GM18517 (cell line): ENCODE measurements around the gene TCHH.
"Not testable (repeated sequence)": the region's sequence is repeated elsewhere in the genome, so short reads cannot be mapped to it uniquely, and the experiment has no call there.

Experiments used
- ATAC-seq: cut with Tn5 transposase; IDR thresholded peaks from one replicate; pipeline ENCODE4 v1.9.1; 2021; ENCODE audit warnings: mild to moderate bottlenecking, moderate library complexity; ENCODE audit not compliant: unreplicated experiment

The TCHH gene, protein sequence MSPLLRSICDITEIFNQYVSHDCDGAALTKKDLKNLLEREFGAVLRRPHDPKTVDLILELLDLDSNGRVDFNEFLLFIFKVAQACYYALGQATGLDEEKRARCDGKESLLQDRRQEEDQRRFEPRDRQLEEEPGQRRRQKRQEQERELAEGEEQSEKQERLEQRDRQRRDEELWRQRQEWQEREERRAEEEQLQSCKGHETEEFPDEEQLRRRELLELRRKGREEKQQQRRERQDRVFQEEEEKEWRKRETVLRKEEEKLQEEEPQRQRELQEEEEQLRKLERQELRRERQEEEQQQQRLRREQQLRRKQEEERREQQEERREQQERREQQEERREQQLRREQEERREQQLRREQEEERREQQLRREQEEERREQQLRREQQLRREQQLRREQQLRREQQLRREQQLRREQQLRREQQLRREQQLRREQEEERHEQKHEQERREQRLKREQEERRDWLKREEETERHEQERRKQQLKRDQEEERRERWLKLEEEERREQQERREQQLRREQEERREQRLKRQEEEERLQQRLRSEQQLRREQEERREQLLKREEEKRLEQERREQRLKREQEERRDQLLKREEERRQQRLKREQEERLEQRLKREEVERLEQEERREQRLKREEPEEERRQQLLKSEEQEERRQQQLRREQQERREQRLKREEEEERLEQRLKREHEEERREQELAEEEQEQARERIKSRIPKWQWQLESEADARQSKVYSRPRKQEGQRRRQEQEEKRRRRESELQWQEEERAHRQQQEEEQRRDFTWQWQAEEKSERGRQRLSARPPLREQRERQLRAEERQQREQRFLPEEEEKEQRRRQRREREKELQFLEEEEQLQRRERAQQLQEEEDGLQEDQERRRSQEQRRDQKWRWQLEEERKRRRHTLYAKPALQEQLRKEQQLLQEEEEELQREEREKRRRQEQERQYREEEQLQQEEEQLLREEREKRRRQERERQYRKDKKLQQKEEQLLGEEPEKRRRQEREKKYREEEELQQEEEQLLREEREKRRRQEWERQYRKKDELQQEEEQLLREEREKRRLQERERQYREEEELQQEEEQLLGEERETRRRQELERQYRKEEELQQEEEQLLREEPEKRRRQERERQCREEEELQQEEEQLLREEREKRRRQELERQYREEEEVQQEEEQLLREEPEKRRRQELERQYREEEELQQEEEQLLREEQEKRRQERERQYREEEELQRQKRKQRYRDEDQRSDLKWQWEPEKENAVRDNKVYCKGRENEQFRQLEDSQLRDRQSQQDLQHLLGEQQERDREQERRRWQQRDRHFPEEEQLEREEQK (N-terminal part only)

DNA sequence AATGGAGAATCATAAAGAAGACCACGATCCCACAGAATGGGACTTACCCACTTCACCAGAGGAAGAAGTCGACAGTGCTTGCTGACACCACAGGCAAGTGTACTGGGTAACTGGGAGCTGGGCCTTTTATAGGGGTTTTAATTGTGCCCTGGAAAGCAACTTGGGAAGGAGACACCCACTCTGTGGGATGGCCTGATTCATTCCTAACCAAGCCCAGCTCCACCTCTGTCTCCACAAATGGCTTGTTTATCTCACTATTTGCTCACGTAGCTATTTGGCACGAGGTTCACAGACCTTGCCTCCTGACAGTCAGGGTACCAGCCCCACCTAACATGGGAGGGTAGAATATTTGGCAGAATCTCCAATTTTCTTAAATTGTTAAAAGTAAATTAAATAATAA lies at the start of gene TCHH:
Gene TCHH, minus strand, starts transcription at position 101 of the 400 bp plus-strand sequence. CDS start 1,364 bp downstream, outside the sequence.
- no peak for ATAC-seq

GRCh38 chr1:152164517-152165136 lies 49.4 kb upstream of the TCHH start:
- ATAC-seq: no peak

DNA sequence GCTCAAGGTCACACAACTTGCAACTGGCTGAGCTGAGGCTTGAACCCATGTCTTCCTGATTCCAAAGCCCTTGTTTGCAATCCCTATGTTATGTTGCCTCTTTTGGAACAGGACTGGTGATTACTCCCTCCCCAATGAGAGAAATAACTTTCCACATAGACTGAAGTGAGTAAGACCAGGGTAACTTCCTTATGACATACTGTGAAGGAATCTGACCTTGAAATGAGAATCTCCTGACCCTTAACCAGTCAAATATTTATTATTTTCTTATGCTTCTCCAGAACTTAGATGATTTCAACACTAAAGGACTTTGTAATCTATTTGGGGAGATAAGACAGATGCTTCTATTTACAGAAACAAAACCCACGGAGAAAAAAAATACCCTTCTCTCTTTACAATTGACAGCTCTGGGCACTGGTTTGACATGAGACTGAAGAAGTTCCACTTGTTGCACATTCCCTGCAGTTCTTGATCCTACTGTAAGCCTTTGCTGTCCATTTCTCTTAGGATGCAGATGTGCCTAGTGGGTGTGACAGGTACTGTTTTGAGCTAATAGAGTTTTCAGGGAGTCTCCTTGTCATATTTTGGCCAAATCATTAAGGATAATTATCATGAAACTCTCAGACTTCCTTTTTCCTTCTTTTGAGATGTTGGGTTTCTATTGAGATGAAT lies 47.7 kb upstream of the TCHH start:
- ATAC-seq: no peak

GRCh38 chr1:152160576-152160975 lies 45.3 kb upstream of the TCHH start:
- ATAC-seq: no peak

DNA sequence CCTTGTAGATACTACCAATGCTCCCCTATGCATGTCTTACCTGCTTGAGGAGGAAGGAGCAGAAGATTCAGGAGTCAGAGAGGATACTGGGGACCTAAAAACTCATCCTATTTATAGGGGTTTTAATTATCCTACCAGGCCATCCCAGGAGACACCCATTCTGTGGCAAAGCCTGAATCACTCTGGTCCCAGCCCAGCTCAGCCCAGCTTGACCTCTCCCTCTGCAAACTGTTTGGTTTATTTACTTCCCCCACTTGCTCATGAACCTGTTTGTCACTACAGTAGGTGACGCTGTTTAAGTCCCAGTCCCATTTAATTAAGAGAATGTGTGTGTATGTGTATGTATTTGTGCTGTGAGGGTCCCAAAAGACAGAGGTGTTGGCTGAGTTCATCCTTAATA lies 43.9 kb upstream of the TCHH start, which contains the start of gene RPTN:
Gene RPTN, minus strand, starts transcription at position 85 of the 400 bp plus-strand sequence. CDS start 1,339 bp downstream, outside the sequence.
- no peak for ATAC-seq

DNA sequence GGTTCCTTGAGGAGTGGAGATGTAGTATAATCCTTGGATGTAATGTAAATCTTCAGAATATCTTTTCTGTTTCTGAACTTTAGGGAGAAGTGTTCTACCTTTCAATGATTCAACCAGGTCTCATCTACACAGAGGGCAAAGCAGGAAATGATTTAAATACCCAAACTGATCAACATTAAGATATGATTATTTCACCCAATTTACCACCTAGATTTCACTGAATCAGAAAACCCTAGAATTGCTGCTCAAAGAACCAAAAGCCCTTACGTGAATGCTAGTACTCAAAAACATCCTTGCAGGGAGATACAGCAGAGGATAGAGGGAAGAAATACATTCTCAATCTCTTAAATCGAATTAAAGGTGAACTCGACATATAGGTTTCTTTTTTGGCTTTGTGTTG lies 38.8 kb upstream of the TCHH start:
- ATAC-seq: no peak

GRCh38 chr1:152151646-152152045 lies 36.4 kb upstream of the TCHH start:
- no peak for ATAC-seq

DNA sequence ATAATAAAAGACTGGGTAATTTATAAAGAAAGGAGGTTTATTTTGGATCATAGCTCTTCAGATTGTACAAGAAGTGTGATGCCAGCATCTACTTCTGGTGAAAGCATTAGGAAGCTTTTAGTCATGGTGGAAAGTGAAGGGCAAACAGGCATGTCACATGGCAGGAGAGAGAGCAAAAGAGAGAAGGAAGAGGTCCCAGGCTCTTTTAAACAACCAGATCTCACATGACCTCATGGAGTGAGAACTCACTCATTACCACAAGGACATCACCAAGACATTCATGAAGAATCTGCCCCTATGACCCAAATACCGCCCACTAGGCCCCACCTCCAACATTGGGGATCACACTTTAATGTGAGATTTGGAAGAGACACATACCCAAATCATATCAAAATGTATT lies 33.7 kb upstream of the TCHH start:
- no peak for ATAC-seq

- ATAC-seq: no peak
Observed at GRCh38 chr1:152148051-152148450, 32.8 kb upstream of the TCHH start.

DNA sequence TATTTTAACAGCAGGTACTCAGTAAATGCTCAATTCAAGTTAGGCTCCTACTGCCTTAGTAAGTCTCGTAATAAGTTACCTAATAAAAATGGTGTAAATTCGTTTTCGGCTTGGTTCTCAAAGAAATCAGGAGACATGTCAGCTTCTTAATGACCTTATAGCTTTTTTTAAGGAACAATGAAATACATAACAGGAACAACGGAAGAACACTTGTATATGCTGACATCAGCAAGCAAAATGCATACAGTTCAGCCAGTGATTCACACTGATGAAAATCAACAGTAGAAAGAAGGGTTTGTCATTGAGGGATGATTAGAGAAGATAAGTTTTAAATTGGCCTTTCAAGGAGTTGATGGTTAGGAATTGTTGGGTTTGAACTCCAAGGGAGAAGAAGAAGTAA lies 30.5 kb upstream of the TCHH start:
- ATAC-seq: no peak

- not testable (repeated sequence) for ATAC-seq
Observed at GRCh38 chr1:152144674-152145183, 29.5 kb upstream of the TCHH start.

DNA sequence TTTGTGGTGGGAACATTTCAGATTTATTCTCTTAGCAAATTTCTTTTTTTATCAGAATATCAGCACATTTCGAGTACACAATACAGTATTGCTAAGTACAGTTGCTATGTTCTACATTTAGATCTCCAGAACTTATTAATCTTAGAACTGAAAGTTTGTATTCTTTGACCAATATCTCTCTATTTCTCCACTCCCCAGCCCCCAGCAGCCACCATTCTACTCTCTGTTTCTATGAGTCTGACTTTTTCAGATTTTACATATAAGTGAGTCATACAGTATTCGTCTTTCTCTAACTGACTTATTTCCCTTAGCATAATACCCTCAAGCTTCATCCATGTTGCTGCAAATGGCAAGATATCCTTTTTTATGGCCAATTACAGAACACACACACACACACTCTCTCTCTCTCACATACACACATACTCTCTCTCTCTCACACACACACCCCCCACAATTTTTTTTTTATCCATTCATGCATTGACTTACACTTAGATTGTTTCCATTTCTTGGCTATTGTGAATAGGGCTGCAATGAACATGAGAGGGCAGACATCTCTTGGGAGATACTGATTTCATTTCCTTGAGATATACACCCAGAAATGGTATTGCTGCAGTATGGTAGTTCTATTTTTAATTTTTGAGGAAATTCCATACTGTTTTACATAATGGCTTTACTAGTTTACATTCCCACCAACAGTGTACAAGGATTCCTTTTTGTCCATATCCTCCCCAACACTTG lies 28.1 kb upstream of the TCHH start:
- no peak for ATAC-seq

GRCh38 chr1:152141971-152142584 lies 26.8 kb upstream of the TCHH start:
- no peak for ATAC-seq

- ATAC-seq: no peak
Observed at GRCh38 chr1:152137215-152137614, 22.0 kb upstream of the TCHH start.

GRCh38 chr1:152130186-152130585 lies 14.9 kb upstream of the TCHH start:
- ATAC-seq: no peak

DNA sequence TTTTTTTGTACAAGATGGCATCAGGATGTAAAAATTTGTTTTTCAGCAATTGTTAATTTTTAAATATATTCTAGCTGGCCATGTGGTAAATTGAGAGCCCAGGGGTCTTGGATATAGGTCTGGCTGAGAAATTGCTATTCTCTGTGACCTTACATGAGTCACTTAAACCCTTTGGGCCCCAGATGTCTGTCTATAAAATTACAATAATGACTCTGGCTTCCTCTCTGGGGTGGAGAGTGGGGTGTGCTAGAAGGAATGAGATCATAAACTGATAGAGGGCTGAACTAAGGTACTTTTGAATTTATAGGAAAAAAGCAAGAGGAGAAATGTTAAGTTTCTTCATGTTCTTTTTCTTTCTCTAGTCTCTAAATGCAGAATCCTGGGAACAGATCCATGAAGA lies 12.4 kb upstream of the TCHH start:
- ATAC-seq: no peak

DNA sequence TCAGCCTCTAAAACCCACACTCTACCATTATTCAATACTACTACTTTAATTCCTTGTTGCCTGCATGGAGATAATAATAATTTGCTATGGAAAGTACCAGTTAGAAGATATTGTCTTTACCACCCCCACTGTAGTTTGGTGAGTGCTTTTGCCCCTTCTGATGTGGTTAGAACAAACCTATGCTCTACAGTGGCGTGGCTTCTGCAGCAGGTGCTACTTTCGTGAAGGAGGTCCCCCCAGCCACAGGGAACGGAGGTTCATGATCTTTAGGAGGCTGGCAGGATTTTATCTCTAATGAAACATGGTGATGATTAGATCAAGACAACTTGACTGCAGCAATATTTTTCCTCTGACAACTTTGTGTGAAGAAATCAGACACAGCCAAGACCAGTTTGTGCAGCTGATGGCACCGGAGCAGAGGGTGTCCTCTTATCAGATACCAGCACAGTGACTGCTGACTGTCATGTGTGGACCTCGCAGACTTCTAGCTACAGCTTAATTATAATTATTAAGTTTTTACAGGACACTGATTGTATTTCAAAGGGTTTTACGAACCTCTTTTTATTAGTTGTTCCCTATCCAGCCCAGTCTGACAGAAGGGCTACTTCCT lies 10.7 kb upstream of the TCHH start:
- no peak for ATAC-seq

DNA sequence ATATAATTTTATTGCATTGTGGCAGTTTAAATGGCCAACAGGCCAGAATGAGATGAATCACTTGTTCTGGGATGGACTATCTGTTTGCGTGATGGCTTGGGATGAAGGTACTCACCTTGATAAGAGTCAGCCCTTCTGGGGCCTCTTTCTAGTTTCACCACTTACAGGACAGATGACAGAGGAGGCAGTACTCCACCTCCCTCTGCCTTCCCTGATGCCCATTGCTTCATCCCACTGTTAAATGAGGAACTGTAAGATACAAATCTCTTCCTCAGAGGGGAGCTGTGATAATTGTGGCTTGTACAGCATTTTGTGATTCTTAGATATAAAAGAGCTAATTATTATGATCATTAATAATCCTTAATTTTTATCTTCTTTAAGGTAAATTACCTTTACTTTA lies 3.7 kb upstream of the TCHH start:
- ATAC-seq: no peak
